ENCODE results near the gene HACL1. TPM values are rescaled to one million over a fixed set of nuclear protein-coding genes. Genes with fewer than 3 reads are reported as not detected.
"Not testable (repeated sequence)": the region's sequence is repeated elsewhere in the genome, so short reads cannot be mapped to it uniquely, and the experiment has no call there.

The HACL1 gene
- total RNA-seq, 8 experiments from 2014 or later = 17.0 to 34.7 (median 23.7) TPM

DNA sequence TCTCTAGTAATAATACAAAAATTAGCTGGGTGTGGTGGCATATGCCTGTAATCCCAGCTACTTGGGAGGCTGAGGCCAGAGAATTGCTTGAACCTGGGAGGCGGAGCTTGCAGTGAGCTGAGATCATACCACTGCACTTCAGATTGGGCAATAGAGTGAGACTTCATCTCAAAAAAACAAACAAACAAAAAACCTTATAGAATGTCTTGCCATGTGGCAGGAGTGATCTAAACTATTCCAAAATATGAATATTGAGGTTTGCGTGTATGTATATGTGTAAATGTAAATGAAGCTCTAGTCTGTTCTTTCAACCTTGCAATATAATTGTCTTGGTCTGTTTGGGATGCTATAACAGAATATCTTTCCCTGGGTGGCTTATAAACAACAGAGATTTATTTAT, 68.8 kb downstream of the HACL1 start:
- WGBS, 10 experiments = 81 to 100% (median 100%) methylated on average over 1 to 2 of the region's 2 CpGs; no CpG with 5 or more reads in 2 of the 10 experiments
- peak in 3 of 8 experiments; percentile 24 to 70 (median 31) for ATAC-seq (replicated peaks in 6 of 8)
- H3K4me3 ChIP-seq; in situ Hi-C loops (cut with MboI; ENCODE audit: low pct_unique_long_range_greater_than_20kb in 2 of 9, low sequenced_read_pairs in 9 of 9, unreplicated experiment in 9 of 9); H3K27ac ChIP-seq; H3K4me1 ChIP-seq (replicated peaks in 1 of 2): not testable (repeated sequence)

DNA sequence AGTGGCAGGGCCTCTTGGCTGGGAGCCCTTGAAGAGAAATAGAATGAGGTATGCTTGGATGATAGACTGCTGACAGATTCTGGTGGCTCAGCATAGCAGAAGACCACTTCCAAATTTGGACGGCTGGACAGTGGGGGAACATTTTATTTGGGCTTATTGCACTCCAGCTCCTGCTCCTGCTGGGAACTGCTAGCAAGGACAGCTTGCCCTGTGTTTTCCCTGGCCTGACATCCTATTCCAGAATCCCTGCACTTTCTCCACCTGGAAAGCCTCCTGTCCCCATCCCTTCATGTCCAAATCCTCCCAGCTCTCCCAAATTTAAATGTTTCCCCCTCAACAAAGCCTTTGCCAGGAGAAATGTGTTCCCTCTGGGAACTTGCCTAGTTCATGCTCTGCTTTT, 70.0 kb downstream of the HACL1 start:
- H3K4me1 ChIP-seq (replicated peaks in 1 of 2) = peaks cover 4 to 7% of the 10 kb centered on the region in 2 donors
- ATAC-seq (replicated peaks in 6 of 8) = no peak
- in situ Hi-C loops (cut with MboI; ENCODE audit: low pct_unique_long_range_greater_than_20kb in 2 of 9, low sequenced_read_pairs in 9 of 9, unreplicated experiment in 9 of 9) = no loop called here
- no peak overlapping the region for H3K4me3 ChIP-seq
- H3K27ac ChIP-seq = no peak overlapping the region
- 83 to 100% (median 100%) methylated on average over 1 of the region's 1 CpG; no CpG with 5 or more reads in 7 of the 10 experiments for WGBS, 10 experiments

DNA sequence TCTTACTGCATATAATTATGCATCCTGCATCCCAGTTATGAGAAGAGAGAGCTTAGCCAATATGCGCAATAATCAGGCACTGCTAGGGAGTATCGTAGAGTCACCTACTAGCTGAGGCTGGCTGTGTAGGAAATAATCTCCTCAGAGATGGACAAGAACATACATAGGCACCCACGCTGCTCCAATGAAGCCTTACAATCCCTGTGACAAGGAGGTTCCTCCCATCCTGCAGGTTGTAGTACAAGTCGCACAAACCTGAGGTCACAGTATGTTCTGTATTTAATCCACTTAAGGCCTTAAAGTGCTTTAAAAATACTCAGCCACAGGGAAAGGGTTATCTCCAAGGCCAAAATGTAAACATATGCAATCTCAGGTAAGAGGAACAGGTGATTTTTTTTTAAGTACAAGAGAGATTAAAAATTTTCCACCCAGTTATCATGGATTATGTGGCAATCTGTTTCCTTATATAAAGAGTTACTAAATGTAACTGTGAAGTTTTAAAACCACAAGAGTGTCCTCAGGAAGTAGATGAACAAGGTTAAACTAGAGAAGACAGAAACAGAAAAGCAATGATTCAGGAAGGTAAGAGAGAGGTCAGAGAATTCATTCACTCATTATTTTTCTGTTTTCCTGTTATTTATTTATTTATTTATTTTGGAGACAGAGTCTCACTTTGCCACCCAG, 72.4 kb downstream of the HACL1 start:
- no peak overlapping the region for H3K27ac ChIP-seq
- 68 to 100% (median 92%) methylated on average over 1 to 4 of the region's 4 CpGs; no CpG with 5 or more reads in 3 of the 10 experiments for whole genome bisulfite sequencing, 10 experiments
- in situ Hi-C loops (cut with MboI; ENCODE audit: low pct_unique_long_range_greater_than_20kb in 2 of 9, low sequenced_read_pairs in 9 of 9, unreplicated experiment in 9 of 9) = no loop called here
- H3K4me1 ChIP-seq (replicated peaks in 1 of 2) = peaks cover 4 to 7% of the 10 kb centered on the region in 2 donors
- no peak overlapping the region for H3K4me3 ChIP-seq
- ATAC-seq (replicated peaks in 6 of 8) = peak in 5 of 8 experiments; percentile 22 to 93 (median 89)

DNA sequence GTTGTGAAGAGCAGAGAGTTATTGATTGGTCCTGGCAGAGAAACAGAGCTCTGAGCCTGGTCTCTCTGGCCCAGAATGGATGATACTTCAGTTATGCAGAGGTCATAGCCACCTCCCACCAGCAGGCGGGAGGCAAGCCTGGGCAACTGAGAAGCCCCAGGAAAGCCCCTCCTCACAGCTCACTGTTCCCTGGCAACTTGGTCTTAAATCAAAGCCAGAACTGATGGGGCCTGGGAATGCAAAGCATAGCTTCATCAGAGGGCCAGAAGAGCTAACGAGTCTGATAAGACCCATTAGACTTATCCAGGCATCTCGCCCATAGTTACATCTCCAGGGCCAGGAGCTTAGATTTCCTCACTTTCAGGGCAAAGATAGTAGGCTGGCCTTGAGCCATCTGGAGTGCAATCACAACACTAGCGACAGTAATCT, 74.3 kb downstream of the HACL1 start:
- in situ Hi-C loops (cut with MboI; ENCODE audit: low pct_unique_long_range_greater_than_20kb in 2 of 9, low sequenced_read_pairs in 9 of 9, unreplicated experiment in 9 of 9) = no loop called here
- Histone ChIP-seq H3K4me1 (replicated peaks in 1 of 2) (peaks cover 4 to 7% of the 10 kb centered on the region in 2 donors), H3K27ac (no peak overlapping the region), H3K4me3 (no peak overlapping the region)
- ATAC-seq (replicated peaks in 6 of 8) = peak in 7 of 8 experiments; percentile 27 to 98 (median 76)
- WGBS, 10 experiments = 17 to 100% (median 63%) methylated on average over 1 to 3 of the region's 4 CpGs; no CpG with 5 or more reads in 2 of the 10 experiments

DNA sequence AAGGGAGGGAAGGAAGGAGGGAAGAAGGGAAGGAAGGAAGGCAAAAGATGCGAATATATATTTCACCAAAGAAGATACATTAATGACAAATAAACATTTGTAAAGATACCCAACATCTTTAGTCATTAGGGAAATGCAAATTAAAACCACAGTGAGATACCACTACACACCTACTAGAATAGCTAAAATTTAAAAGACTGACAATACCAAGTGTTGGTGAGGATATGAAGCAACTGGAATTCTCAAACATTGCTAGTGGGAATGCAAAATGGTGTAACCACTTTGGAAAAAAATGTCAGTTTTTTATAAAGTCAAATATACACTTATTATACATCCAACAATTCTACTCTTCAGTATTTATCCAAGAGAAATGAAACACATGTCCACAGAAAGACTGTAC, 75.6 kb downstream of the HACL1 start:
- H3K27ac ChIP-seq = no peak overlapping the region
- peaks cover 4 to 12% of the 10 kb centered on the region in 2 donors for H3K4me1 ChIP-seq (replicated peaks in 1 of 2)
- WGBS, 10 experiments = 60 to 100% (median 93%) methylated on average over 1 of the region's 1 CpG; no CpG with 5 or more reads in 1 of the 10 experiments
- H3K4me3 ChIP-seq = no peak overlapping the region
- no peak for ATAC-seq (replicated peaks in 6 of 8)
- in situ Hi-C loops (cut with MboI; ENCODE audit: low pct_unique_long_range_greater_than_20kb in 2 of 9, low sequenced_read_pairs in 9 of 9, unreplicated experiment in 9 of 9) = no loop called here

DNA sequence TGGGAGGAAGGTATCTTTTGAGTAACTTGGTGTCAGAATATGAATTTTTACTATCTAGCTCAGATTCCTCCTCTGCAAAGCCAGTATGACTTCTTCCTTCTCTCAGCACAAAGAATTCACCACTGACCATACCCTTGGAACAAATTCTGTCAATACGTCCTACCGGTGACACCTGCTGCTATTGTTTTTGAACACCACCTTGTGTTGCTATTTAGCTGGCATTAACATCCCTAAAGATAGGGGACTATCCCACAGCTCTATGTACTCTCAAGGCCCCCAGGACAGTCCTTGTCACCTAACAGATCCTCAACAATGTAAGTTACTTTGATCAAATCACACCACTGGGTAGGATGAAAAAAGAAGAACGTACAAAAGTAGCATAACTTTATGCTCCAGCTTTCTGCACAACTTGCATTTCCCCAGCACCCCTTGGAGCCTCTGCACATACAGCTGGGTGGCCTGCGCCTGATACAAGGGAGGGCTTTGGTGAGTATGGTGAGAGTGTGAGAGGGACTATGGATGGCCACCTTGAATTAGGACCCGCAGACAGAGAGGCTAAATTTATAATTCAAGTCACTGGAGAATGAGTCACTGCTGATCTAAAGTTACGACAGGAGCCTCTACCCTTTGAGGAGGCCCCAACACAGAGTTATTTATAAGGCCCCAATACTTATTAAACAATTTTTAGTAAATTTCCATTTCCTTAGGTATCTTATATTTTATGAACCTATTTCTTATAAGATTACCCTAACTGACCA, 77.5 kb downstream of the HACL1 start:
- WGBS, 10 experiments = 60 to 100% (median 79%) methylated on average over 1 to 6 of the region's 6 CpGs; no CpG with 5 or more reads in 1 of the 10 experiments
- in situ Hi-C loops (cut with MboI; ENCODE audit: low pct_unique_long_range_greater_than_20kb in 2 of 9, low sequenced_read_pairs in 9 of 9, unreplicated experiment in 9 of 9) = no loop called here

DNA sequence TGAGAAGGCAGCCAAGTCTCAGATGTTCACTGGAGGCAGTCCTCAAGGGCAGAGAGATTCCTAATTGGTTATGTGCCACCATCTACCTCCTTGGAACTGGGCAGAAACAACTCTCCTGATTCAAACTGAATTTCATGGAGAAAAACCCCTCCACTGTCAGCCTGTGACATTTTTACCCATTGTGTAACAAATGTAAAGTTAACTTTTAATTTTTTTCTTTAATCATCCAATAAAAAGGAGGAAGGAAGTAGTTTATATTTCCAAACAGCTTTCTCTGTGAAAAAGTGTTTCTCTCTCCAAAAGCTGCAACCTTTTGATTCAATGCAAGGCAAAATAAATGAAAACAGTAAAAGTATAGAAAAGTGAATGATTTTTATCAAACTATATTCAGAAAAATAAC, 79.4 kb downstream of the HACL1 start:
- Histone ChIP-seq H3K4me3 (no peak overlapping the region), H3K4me1 (replicated peaks in 1 of 2) (peaks cover 4 to 9% of the 10 kb centered on the region in 2 donors), H3K27ac (no peak overlapping the region)
- in situ Hi-C loops (cut with MboI; ENCODE audit: low pct_unique_long_range_greater_than_20kb in 2 of 9, low sequenced_read_pairs in 9 of 9, unreplicated experiment in 9 of 9) = no loop called here
- no peak for ATAC-seq (replicated peaks in 6 of 8)

More for the DNA sequence above, 77.5 kb downstream of the HACL1 start:
- no peak overlapping the region for H3K4me3 ChIP-seq
- ATAC-seq (replicated peaks in 6 of 8) = peak in 2 of 8 experiments; percentile 16 to 37
- H3K4me1 ChIP-seq (replicated peaks in 1 of 2) = peaks cover 4 to 12% of the 10 kb centered on the region in 2 donors
- no peak overlapping the region for H3K27ac ChIP-seq

DNA sequence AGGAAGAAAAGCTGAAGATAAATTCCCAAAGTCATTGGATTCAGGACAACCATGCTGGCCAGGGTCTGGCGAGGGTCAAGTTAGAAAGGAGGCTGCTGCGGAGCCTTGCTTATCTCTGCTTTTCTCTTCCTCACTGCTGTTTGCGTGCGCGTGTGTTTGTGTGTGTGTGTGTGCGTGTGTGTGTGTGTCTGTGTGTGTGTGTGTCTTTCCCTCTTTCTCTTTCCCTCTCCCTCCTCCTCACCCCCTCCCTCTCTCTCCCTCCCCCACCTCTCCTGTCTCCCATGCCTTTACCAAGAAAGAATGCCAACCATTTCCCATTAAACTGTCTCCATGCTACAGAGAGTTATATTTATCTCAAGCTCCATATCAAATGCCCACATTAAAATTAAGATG, 79.8 kb downstream of the HACL1 start, which contains the start of gene COLQ:
TSS of gene COLQ (minus strand) at position 134 of the 393 bp plus-strand sequence. CDS start at position 53, 81 bp downstream.
- Histone ChIP-seq H3K27ac (no peak within 1 kb of the TSS), H3K4me3 (no peak within 1 kb of the TSS), H3K4me1 (replicated peaks in 1 of 2) (peaks cover 2 to 5% of the 10 kb centered on the region in 2 donors)
- peak in 1 of 8 experiments; percentile 36 for ATAC-seq (replicated peaks in 6 of 8)
- in situ Hi-C loops (cut with MboI; ENCODE audit: low pct_unique_long_range_greater_than_20kb in 2 of 9, low sequenced_read_pairs in 9 of 9, unreplicated experiment in 9 of 9) = no loop called here
- 50 to 68% methylated on average over 2 to 4 of the region's 6 CpGs; no CpG with 5 or more reads in 8 of the 10 experiments for WGBS, 10 experiments

DNA sequence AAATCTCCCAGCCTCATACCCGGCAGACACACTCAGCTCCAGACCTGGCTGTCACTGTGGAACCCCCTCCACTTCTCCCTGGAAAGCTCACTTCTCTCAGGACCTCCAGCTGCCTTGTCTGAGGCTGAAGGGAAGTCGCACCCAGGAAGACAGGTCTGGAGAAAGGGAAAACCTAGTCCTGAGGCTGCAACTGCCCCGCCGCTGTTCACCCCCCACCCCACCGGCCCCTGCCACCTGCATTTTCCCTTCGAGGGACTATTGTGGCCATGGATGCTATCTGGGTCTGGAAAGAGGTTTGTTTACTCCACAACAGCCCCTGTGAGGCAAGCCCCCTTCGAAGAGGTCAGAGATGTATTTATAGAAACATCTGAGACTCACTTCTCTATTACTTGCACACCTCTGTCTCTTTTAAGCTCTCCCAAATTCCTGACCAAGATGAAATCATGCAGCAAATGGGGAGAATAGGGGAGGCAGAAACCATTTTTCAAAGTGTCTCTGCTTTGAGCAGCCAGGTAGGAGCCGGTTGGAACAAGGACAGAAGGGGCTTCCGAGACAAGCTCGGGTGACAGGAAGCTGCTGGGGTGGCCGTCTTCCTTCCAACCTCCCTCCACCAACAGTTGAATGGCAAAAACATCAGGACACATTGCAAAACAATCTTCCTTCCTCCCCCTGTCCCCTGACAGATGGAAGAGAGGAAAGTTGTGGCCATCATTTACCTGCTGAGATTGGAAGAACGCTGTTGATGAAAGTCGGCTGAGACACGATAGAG, 80.4 kb downstream of the HACL1 start:
- in situ Hi-C loops (cut with MboI; ENCODE audit: low pct_unique_long_range_greater_than_20kb in 2 of 9, low sequenced_read_pairs in 9 of 9, unreplicated experiment in 9 of 9) = no loop called here
- Histone ChIP-seq H3K4me1 (replicated peaks in 1 of 2) (peaks cover 5 to 6% of the 10 kb centered on the region in 2 donors), H3K4me3 (no peak overlapping the region), H3K27ac (no peak overlapping the region)
- 42 to 79% (median 70%) methylated on average over 2 to 9 of the region's 14 CpGs; no CpG with 5 or more reads in 4 of the 10 experiments for whole genome bisulfite sequencing, 10 experiments
- ATAC-seq (replicated peaks in 6 of 8) = no peak

DNA sequence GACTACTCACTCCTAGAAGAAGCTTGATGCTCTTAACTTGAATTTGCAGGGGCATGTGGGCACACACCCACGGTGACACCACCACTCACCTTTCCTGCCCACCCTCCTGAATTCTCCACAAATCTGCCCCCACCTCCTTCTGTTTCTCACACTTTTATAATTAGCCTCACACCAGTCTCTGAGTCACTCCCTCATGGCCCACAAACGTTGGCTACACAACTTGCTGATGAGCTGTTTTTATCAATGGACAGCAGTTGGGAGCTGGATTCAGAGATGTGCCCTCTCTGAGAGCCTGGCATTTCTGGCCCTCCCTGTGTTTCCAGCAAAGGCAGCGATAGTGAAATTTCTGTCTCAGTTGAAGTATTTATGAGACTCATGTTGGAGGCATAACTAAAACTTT, 81.2 kb downstream of the HACL1 start:
- Histone ChIP-seq H3K4me3 (no peak overlapping the region), H3K4me1 (replicated peaks in 1 of 2) (peaks cover 5 to 12% of the 10 kb centered on the region in 2 donors), H3K27ac (no peak overlapping the region)
- WGBS, 10 experiments = 10 to 100% (median 71%) methylated on average over 1 to 3 of the region's 3 CpGs; no CpG with 5 or more reads in 5 of the 10 experiments
- peak in 3 of 8 experiments; percentile 24 to 41 (median 31) for ATAC-seq (replicated peaks in 6 of 8)
- in situ Hi-C loops (cut with MboI; ENCODE audit: low pct_unique_long_range_greater_than_20kb in 2 of 9, low sequenced_read_pairs in 9 of 9, unreplicated experiment in 9 of 9) = no loop called here

DNA sequence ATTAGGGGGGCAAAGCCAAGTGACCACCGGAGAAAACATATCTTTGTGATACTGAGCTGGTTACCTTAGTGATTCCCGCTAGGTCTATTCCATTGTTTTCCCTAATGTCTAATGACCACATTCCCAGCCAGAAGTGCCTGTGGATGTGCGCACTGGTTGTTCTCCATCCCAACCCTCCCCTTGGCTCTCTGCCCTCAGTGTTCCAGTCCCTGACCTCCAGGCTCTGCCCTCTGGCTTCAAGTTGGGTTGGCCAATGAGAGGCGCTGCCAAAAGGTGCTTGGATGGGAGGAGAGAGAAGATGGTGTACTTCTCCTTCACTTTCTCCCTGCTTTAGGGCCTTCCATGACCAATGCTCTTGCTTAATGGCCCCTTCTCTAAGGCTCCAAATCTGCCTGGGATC, 82.3 kb downstream of the HACL1 start:
- no peak for ATAC-seq (replicated peaks in 6 of 8)
- in situ Hi-C loops (cut with MboI; ENCODE audit: low pct_unique_long_range_greater_than_20kb in 2 of 9, low sequenced_read_pairs in 9 of 9, unreplicated experiment in 9 of 9) = no loop called here
- WGBS, 10 experiments = 92 to 100% (median 100%) methylated on average over 1 to 4 of the region's 4 CpGs; no CpG with 5 or more reads in 3 of the 10 experiments
- Histone ChIP-seq H3K27ac (no peak overlapping the region), H3K4me1 (replicated peaks in 1 of 2) (peaks cover 5 to 12% of the 10 kb centered on the region in 2 donors), H3K4me3 (no peak overlapping the region)

DNA sequence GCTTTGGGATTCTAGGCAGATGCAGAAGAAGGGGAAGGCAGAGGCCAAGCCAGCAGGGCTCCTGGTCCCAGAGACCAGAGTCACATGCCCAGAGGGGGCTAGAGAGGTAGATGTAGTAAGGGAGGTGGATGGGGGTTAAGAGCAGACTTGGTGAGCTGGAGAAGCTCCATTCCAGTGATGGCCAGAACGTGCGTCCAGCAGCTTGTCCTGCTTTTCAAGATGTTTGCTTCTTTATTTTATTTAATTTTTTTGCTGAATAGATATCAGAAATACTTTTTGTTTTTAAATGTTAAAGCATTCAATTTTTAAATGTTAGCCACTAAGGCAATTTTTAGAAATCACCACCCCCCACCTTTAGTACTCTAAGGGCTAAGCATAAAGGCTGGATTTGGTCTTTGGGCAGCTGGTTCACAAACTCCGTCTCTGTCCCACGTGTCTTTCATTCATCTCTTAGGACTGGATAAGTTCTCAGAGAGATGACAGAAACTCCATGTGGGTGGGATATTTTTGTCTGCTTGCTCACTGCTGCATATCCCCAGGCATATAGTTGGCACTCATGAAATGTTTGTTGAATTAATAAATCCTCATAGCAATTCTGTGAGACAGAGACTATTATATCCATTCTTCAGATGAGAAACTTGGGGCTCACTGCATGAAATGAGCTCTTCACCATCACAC, 86.6 kb downstream of the HACL1 start:
- no peak overlapping the region for H3K4me3 ChIP-seq
- peaks cover 3 to 18% of the 10 kb centered on the region in 2 donors for H3K4me1 ChIP-seq (replicated peaks in 1 of 2)
- H3K27ac ChIP-seq = no peak overlapping the region
- peak in 1 of 8 experiments; percentile 69 for ATAC-seq (replicated peaks in 6 of 8)
- in situ Hi-C loops (cut with MboI; ENCODE audit: low pct_unique_long_range_greater_than_20kb in 2 of 9, low sequenced_read_pairs in 9 of 9, unreplicated experiment in 9 of 9) = no loop called here
- WGBS, 10 experiments = 75 to 100% (median 92%) methylated on average over 2 to 4 of the region's 4 CpGs; no CpG with 5 or more reads in 3 of the 10 experiments
